Gastroesophageal sphincter (tissue), 3 donors: ENCODE measurements around the gene CTSF.

Source experiments
- CTCF ChIP-seq, 4 experiments: fragments of 200-600 bp in 2 of 4; fragments of 450-650 bp in 2 of 4; sonication (generic) in 1 of 4; IDR thresholded peaks; one replicate each; pipeline ENCODE4 v1.5.1; 2017 to 2019; ENCODE audit warnings: antibody characterized with exemption in 4 of 4, mild to moderate bottlenecking in 2 of 4, moderate library complexity in 2 of 4
- POLR2A ChIP-seq, 2 donors: fragments of 450-650 bp; IDR thresholded peaks; one replicate each; pipeline ENCODE4 v1.6.1; 2017; ENCODE audit warnings: antibody characterized with exemption in 2 of 2, mild to moderate bottlenecking in 2 of 2, moderate library complexity in 1 of 2
- POLR2AphosphoS5 ChIP-seq: sonication (generic); formaldehyde crosslinking; IDR thresholded peaks from one replicate; pipeline ENCODE4 v1.6.1; 2017; ENCODE audit warnings: antibody characterized with exemption

- TF ChIP-seq POLR2A (IDR thresholded peaks at IDR 0.05) (no peak), CTCF (IDR thresholded peaks at IDR 0.05) (no peak), POLR2AphosphoS5 (no peak)
Observed at GRCh38 chr11:66555416-66555815, 13.0 kb downstream of the CTSF start.
